H1 (cell line): ENCODE data around the gene CLDN7. TPM values are rescaled to one million over a fixed set of nuclear protein-coding genes. Genes with fewer than 3 reads are reported as not detected.

Experiments used
- BRCA1 ChIP-seq: IDR thresholded peaks from 2 replicates; pipeline ENCODE4 v1.6.1; 2012; ENCODE audit warnings: low read depth, low read length, improper control_type of control experiment
- FOSL1 ChIP-seq: IDR thresholded peaks from 2 replicates; pipeline ENCODE4 v1.6.1; 2011; ENCODE audit warnings: mild to moderate bottlenecking, low read depth, low read length, moderate library complexity; ENCODE audit not compliant: insufficient read depth
- HDAC2 ChIP-seq, 2 experiments: fragments of 300-600 bp in 1 of 2; sonication (generic) in 1 of 2; IDR thresholded peaks; 2 replicates each; pipeline ENCODE4 v1.6.1; 2011 to 2012; ENCODE audit warnings: low read depth in 2 of 2, low read length in 2 of 2, mild to moderate bottlenecking in 2 of 2, moderate library complexity in 2 of 2, borderline replicate concordance in 1 of 2, inconsistent platforms in 1 of 2
- SIX5 ChIP-seq: IDR thresholded peaks from 2 replicates; pipeline ENCODE4 v1.6.1; 2011; ENCODE audit warnings: mild to moderate bottlenecking, low read depth, low read length
- SUZ12 ChIP-seq: fragments of 200-600 bp; sonication (generic); IDR thresholded peaks from 2 replicates; pipeline ENCODE4 v1.6.1; 2012; ENCODE audit warnings: mild to moderate bottlenecking, inconsistent platforms, low read length, moderate library complexity, mixed read lengths
- polyA plus RNA-seq, 7 experiments: library from polyadenylated mRNA; depleted of rRNA in 3 of 7; stranded (reverse) in 5 of 7; unstranded in 2 of 7; fragments of >200 nt in 5 of 7; fragments of 200-250 nt in 2 of 7; gene quantifications; 1 replicate in 5 of 7; 2 replicates in 1 of 7; 4 replicates in 1 of 7; pipeline versions ENCODE4 v1.2.1 to v1.2.3, GENCODE V29; 2011 to 2013; ENCODE audit warnings: missing spikeins in 2 of 7, mixed read lengths in 2 of 7
- total RNA-seq: library from RNA; stranded (reverse); fragmentation: NEBNext Ultra II Directional; extraction: Animal tissue kit (Norgen Biotek cat#: 25700); gene quantifications from 2 replicates; pipeline ENCODE4 v1.2.1, GENCODE V29; 2021
- TF ChIP-seq, protein P1 (sequence below): fragments of 300-600 bp; sonication (generic); IDR thresholded peaks from 2 replicates; pipeline ENCODE4 v1.7.1; 2012; ENCODE audit warnings: low read length, moderate library complexity, mild to moderate bottlenecking, inconsistent platforms; ENCODE audit not compliant: insufficient replicate concordance
- TF ChIP-seq, protein P2 (sequence below): IDR thresholded peaks from 2 replicates; pipeline ENCODE4 v1.6.1; 2011; ENCODE audit warnings: low read length, improper control_type of control experiment

CLDN7 gene
- total and polyA plus RNA-seq, 2 of the 8 experiments (the other 6 are each of a cell fraction or from before 2014, with no cell fraction given) = 118 to 119 TPM

DNA sequence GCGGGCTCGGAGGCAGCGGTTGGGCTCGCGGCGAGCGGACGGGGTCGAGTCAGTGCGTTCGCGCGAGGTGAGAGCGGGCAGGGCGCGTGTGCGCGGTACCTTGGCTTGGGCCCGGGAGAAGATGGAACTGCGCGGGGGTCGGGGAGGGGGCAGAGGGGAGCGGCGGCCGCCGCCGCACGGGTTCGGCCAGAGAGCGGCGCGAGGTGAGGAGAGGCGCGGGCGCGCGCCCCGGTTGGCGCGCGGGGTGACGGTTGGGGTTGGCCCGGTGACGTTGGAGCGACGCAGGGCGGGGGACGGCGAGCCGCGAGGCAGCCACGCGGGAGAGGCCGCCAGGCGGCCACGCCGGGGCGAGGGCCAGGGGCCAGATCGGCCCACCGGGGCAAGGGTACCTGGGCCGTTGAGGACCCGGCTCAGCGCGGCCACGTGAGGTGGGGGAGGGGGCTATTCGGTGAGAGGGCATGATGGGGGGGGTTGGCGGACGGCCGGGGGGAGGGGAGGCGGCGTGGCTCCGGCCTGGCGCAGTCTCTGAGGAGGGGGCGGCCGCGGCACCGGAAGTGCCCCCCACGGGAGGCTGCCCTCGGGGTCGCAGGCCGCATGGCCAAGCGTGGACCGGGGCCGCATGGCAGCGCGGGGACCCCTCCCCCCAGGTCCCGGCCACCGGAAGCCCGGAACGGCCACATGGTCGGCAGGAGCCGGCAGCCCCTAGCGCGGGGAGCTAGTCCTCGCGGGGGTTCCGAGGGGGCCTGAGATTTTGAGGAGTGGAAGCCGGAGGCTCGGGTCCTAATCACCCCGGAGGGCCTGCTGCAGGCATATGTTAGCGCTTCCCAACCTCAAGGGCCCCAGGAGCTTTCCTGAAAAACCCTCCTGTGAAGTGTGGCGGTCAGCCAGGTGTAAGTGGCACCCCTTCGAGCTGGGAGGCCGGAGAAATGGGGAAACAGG is 45.7 kb upstream of the CLDN7 start (continued):
- TF ChIP-seq, protein P1, sequence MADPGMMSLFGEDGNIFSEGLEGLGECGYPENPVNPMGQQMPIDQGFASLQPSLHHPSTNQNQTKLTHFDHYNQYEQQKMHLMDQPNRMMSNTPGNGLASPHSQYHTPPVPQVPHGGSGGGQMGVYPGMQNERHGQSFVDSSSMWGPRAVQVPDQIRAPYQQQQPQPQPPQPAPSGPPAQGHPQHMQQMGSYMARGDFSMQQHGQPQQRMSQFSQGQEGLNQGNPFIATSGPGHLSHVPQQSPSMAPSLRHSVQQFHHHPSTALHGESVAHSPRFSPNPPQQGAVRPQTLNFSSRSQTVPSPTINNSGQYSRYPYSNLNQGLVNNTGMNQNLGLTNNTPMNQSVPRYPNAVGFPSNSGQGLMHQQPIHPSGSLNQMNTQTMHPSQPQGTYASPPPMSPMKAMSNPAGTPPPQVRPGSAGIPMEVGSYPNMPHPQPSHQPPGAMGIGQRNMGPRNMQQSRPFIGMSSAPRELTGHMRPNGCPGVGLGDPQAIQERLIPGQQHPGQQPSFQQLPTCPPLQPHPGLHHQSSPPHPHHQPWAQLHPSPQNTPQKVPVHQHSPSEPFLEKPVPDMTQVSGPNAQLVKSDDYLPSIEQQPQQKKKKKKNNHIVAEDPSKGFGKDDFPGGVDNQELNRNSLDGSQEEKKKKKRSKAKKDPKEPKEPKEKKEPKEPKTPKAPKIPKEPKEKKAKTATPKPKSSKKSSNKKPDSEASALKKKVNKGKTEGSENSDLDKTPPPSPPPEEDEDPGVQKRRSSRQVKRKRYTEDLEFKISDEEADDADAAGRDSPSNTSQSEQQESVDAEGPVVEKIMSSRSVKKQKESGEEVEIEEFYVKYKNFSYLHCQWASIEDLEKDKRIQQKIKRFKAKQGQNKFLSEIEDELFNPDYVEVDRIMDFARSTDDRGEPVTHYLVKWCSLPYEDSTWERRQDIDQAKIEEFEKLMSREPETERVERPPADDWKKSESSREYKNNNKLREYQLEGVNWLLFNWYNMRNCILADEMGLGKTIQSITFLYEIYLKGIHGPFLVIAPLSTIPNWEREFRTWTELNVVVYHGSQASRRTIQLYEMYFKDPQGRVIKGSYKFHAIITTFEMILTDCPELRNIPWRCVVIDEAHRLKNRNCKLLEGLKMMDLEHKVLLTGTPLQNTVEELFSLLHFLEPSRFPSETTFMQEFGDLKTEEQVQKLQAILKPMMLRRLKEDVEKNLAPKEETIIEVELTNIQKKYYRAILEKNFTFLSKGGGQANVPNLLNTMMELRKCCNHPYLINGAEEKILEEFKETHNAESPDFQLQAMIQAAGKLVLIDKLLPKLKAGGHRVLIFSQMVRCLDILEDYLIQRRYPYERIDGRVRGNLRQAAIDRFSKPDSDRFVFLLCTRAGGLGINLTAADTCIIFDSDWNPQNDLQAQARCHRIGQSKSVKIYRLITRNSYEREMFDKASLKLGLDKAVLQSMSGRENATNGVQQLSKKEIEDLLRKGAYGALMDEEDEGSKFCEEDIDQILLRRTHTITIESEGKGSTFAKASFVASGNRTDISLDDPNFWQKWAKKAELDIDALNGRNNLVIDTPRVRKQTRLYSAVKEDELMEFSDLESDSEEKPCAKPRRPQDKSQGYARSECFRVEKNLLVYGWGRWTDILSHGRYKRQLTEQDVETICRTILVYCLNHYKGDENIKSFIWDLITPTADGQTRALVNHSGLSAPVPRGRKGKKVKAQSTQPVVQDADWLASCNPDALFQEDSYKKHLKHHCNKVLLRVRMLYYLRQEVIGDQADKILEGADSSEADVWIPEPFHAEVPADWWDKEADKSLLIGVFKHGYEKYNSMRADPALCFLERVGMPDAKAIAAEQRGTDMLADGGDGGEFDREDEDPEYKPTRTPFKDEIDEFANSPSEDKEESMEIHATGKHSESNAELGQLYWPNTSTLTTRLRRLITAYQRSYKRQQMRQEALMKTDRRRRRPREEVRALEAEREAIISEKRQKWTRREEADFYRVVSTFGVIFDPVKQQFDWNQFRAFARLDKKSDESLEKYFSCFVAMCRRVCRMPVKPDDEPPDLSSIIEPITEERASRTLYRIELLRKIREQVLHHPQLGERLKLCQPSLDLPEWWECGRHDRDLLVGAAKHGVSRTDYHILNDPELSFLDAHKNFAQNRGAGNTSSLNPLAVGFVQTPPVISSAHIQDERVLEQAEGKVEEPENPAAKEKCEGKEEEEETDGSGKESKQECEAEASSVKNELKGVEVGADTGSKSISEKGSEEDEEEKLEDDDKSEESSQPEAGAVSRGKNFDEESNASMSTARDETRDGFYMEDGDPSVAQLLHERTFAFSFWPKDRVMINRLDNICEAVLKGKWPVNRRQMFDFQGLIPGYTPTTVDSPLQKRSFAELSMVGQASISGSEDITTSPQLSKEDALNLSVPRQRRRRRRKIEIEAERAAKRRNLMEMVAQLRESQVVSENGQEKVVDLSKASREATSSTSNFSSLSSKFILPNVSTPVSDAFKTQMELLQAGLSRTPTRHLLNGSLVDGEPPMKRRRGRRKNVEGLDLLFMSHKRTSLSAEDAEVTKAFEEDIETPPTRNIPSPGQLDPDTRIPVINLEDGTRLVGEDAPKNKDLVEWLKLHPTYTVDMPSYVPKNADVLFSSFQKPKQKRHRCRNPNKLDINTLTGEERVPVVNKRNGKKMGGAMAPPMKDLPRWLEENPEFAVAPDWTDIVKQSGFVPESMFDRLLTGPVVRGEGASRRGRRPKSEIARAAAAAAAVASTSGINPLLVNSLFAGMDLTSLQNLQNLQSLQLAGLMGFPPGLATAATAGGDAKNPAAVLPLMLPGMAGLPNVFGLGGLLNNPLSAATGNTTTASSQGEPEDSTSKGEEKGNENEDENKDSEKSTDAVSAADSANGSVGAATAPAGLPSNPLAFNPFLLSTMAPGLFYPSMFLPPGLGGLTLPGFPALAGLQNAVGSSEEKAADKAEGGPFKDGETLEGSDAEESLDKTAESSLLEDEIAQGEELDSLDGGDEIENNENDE = no peak
- no peak for TF ChIP-seq SIX5
- TF ChIP-seq FOSL1 = no peak
- TF ChIP-seq BRCA1 = no peak
- no peak for TF ChIP-seq SUZ12
- TF ChIP-seq HDAC2 (IDR thresholded peaks at IDR 0.05; ENCODE audit: borderline replicate concordance in 1 of 2, low read depth in 2 of 2, low read length in 2 of 2) = no peak
- TF ChIP-seq, protein P2, sequence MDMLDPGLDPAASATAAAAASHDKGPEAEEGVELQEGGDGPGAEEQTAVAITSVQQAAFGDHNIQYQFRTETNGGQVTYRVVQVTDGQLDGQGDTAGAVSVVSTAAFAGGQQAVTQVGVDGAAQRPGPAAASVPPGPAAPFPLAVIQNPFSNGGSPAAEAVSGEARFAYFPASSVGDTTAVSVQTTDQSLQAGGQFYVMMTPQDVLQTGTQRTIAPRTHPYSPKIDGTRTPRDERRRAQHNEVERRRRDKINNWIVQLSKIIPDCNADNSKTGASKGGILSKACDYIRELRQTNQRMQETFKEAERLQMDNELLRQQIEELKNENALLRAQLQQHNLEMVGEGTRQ = no peak
